D341Med (cell line): ENCODE results near the gene HOXD13.

Experiments
- DNase-seq: peaks from one replicate; pipeline ENCODE4 v3.0.0; 2012; ENCODE audit warnings: low spot score

HOXD13 gene

GRCh38 chr2:176092270-176093144 lies at the start of gene HOXD13:
Gene HOXD13, plus strand, starts transcription at chr2:176092721. Its CDS starts 170 bp downstream, at chr2:176092891.
- no peak for DNase-seq

- DNase-seq = no peak
Measured at GRCh38 chr2:176056406-176056805, 36.1 kb upstream of the HOXD13 start.

DNA sequence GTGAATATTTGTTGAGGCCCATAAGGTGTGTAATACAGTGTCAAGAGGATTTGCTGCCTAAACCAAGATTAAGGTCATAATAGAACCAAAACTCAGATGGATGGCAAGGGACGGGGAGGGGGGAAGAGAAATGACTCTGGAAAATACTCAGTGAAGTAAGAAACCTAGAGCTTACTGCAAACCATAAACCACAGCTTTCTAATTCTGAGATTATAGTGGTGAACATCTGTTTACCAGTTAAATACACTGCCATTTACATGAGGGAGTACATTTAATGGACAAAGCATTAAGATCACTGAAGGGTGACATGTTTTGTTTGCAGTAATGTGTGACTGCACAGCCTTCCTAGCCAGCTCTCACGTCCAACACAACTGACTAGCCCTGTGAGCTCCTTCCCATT lies 28.6 kb upstream of the HOXD13 start:
- peak; percentile 48 for DNase-seq

GRCh38 chr2:176066645-176067588 lies 25.6 kb upstream of the HOXD13 start:
- no peak for DNase-seq

- DNase-seq = no peak
Measured at GRCh38 chr2:176067589-176068418, 24.7 kb upstream of the HOXD13 start.

DNA sequence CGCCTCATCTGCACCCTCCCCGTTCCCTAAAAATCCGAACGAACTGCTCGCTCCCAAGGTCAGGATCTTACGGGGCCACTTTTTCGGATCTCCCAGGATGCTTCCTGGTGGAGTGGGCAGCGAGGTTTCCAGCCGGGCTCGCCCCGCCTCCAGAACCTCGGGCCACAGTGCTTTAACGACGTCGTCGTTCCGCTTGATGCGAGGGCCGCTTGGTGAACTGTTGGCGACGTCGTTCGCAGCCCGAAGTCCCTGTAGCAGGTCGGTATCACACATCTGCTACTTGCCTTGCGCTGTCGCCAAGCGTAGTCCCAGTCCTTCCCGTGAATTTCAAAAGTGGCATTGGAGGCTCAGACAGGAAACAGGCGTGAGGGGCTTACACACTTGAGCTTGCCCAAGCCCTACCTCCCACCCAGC lies 24.1 kb upstream of the HOXD13 start:
- no peak for DNase-seq

- DNase-seq = no peak
Measured at GRCh38 chr2:176071330-176072291, 20.9 kb upstream of the HOXD13 start.

DNA sequence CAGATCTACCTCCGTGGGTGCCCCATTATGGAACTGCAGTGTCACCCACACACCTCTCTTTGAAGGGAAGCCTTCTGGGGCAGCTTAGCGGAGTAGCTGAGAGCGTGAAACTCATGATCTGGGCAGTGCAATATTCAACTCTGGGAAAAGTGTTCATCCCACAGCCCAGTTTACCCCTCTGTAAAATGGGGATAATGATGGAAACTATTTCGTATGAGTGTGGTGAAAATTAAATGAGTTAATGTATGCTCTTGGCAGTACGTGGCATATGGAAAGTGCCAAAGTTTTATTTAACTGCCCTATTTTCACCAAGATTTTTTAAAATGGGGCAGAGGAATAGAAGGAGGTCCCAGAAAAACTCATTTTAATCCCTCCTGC lies 20.2 kb upstream of the HOXD13 start:
- DNase-seq = no peak

DNA sequence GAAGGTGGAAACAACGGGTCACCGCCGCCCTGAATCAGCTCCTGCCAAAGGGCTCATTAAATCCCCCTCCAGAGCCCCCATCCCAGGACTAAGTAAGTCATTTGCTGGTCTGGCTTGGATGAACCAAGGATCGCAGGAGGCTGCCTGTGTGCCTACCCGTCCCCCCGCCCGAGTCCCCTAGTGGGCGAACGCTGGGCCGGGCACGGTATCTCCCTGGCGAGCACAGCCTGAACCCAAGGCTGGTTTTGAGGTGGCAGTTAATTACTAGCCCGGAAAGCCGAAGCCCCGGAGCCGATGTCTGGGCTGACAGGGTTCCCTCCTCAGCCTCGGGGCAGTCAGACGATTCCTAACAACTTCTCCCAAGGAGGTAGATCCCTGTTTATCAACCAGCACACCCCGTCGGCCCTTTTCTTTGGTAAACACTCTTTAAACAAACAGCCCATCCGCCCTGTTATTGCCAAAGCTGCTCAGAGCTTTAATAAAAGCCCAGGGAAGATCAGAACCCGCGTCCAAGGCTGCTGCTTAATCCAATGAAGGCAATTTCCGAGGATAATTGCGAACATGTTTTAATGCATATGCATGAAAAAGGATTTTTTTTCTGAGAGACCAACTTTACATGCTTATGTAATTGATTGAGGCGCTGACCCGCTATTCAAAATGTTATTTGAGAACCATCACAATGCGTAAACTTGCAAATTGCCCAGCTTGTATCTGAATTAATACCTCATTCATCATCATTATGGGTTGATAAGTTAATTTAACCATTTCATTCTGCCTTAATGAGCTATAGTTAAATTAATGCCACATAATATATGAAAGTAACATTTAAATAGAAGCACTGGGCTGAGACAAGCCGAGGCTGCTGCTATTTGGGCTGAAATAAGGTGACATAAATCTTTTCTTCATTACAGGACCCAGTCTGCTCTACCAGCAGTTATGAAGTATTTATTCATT lies 19.3 kb upstream of the HOXD13 start:
- no peak for DNase-seq

- DNase-seq = no peak
Measured at GRCh38 chr2:176074919-176075425, 17.5 kb upstream of the HOXD13 start.

- DNase-seq = no peak
Measured at GRCh38 chr2:176075481-176075880, 17.0 kb upstream of the HOXD13 start.

- DNase-seq = no peak
Measured at GRCh38 chr2:176076063-176076462, 16.5 kb upstream of the HOXD13 start.

DNA sequence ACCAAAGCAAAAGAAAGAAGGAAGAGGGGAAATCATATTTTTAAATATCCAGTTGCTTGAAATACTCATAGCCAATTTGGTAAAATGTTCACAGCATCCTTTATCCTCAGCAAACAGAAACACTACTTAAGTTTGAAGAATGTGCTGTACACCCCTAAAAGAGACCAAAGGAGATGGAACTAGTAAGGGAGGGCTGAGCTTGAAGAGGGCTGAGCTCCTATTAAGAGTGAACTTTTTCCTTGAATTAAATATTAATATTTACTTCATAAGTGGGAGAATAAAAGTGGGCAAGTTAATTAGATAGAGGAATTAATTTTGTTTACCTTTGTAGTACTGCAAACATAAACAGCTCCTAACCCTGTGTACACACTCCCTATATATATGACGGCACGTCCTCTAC lies 15.7 kb upstream of the HOXD13 start:
- DNase-seq = no peak

DNA sequence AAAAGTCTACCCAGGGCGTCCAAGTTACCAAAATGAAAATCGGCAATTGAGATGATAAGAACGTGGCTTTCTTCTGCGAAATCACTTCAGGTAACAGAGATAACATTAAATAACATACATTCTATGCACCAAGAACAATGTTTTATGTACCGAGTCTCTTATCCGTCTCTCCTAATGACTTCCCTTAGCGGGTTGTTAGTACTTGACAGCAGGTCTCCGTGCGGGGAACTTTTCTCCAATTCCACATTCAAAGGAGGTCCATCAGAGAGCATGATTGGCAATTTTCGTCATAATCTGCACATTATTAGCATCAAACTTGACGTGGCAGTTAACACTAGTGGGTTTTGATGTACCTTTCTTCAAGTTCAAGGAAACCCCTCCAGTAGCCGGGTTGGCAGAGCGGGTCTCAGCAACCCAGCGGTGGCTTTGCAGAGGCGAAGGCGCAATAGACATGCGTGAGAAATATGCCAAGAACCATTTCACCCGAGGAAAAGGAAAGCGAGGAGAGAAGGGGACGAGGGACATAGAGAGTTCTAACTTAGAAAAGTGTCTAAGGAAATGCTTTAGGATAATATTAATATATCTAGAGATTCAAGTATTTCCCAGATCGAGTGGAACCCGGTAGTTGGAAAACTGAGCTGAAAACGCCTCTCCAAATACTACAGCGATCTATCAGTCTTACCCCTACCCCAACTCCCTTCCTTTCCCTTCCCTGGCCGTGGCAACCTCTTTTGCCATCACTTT lies 13.8 kb upstream of the HOXD13 start:
- DNase-seq = no peak

DNA sequence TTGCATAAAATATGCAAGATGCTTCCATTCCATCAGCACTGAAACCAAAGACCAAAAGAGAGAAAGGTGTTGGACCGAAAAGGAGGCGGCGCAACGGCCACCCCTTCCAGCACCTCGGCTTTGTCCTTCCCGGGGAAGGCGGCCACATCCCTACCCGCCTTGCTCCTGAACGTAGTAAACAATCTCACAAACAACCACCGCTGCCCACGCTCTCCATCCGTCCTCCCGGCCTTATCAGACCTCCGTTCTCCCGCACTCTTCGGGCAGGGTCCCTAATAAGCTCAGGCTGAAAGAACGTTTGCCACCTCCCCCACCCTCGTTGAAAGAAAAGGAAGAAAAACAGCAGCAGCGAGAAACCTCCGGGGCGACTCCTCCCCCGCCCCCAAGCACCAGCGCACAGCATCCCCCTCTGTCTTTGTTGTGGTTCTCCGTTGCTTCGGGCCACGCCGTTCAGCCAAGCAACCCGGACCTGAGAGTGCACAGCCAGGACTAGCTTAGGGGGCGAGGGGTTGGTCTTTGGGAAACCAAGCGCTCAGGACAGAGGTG lies 13.2 kb upstream of the HOXD13 start:
- peak; percentile 60 for DNase-seq

- DNase-seq = peak; percentile 91
Measured at GRCh38 chr2:176079831-176080539, 12.5 kb upstream of the HOXD13 start.

- peak; percentile 70 for DNase-seq
Measured at GRCh38 chr2:176080540-176081375, 11.8 kb upstream of the HOXD13 start.
